Measurements from ENCODE around the gene UBFD1.
"Not testable (repeated sequence)": the region's sequence is repeated elsewhere in the genome, so short reads cannot be mapped to it uniquely, and the experiment has no call there.

Gene UBFD1

DNA sequence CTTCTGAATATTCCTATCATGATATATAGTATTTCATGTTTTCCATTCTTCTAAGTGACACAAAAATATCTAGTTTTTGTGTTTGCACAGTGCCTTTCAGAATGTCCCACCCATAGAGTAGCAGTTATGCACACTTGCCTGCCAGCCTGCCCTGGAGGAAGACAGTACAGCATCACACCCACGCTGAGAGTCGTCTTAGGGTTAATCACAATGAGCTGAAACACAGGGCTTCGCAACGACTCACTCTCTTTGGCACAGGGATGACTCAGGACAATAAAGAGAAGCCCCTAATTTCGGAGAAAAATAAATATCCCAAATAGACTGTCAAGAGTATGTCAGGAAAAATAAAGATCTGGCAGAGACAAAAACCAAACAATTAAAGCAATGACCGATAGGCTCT, 50.2 kb downstream of the UBFD1 start:
- H3K79me2 ChIP-seq (ENCODE audit: low read length): no peaks in the 10 kb centered on the region
- H3K27me3 ChIP-seq (ENCODE audit: low read depth, low read length): no peaks in the 10 kb centered on the region
- no peak overlapping the region for H3K9ac ChIP-seq (ENCODE audit: low read length)
- H3K4me3 ChIP-seq (ENCODE audit: low read length): no peak overlapping the region
- H3K4me1 ChIP-seq (ENCODE audit: low read length): no peaks in the 10 kb centered on the region
- peaks cover 13% of the 10 kb centered on the region for H3K36me3 ChIP-seq (replicated peaks; ENCODE audit: low read depth, low read length)
- no peaks in the 10 kb centered on the region for H4K20me1 ChIP-seq (ENCODE audit: insufficient read depth, low read length)
- H3K9me3 ChIP-seq (ENCODE audit: insufficient read depth, low read length): no peaks in the 10 kb centered on the region
- no peak overlapping the region for H3K4me2 ChIP-seq (ENCODE audit: low read length)
- H2AFZ ChIP-seq (ENCODE audit: low read depth, low read length): no peak overlapping the region
- TF ChIP-seq, protein P1, sequence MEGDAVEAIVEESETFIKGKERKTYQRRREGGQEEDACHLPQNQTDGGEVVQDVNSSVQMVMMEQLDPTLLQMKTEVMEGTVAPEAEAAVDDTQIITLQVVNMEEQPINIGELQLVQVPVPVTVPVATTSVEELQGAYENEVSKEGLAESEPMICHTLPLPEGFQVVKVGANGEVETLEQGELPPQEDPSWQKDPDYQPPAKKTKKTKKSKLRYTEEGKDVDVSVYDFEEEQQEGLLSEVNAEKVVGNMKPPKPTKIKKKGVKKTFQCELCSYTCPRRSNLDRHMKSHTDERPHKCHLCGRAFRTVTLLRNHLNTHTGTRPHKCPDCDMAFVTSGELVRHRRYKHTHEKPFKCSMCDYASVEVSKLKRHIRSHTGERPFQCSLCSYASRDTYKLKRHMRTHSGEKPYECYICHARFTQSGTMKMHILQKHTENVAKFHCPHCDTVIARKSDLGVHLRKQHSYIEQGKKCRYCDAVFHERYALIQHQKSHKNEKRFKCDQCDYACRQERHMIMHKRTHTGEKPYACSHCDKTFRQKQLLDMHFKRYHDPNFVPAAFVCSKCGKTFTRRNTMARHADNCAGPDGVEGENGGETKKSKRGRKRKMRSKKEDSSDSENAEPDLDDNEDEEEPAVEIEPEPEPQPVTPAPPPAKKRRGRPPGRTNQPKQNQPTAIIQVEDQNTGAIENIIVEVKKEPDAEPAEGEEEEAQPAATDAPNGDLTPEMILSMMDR (IDR thresholded peaks at IDR 0.05; ENCODE audit: low read depth, low read length): no peak
- TF ChIP-seq EZH2phosphoT487 (IDR thresholded peaks at IDR 0.05; ENCODE audit: low read depth): no peak
- H3K27ac ChIP-seq (ENCODE audit: low read length): no peak overlapping the region

DNA sequence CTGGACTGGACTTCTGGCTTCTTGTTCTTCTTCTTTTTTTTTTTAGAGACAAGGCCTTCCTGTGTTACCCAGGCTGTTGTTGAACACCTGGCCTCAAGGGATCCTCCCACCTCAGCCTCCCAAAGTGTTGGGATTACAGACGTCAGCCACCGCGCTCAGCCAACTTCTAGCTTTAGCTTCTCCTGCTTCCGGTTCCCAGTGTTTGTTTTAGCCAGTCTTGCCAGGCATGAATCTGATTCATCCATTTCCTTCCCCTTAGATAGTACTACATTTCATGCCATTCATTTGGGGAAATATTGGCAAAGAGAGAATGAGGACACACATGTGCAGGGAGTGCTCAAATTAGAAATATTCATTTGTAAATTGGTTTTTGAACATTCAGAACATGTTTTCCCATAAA, 50.7 kb downstream of the UBFD1 start:
- Histone ChIP-seq H3K79me2 (ENCODE audit: low read length) (no peaks in the 10 kb centered on the region), H3K27me3 (ENCODE audit: low read depth, low read length) (no peaks in the 10 kb centered on the region), H3K9me3 (ENCODE audit: insufficient read depth, low read length) (no peaks in the 10 kb centered on the region), H3K4me3 (ENCODE audit: low read length) (no peak overlapping the region), H3K36me3 (replicated peaks; ENCODE audit: low read depth, low read length) (peaks cover 10% of the 10 kb centered on the region), H3K4me1 (ENCODE audit: low read length) (no peaks in the 10 kb centered on the region), H3K27ac (ENCODE audit: low read length) (no peak overlapping the region), H3K9ac (ENCODE audit: low read length) (no peak overlapping the region), H2AFZ (ENCODE audit: low read depth, low read length) (no peak overlapping the region), H4K20me1 (ENCODE audit: insufficient read depth, low read length) (no peaks in the 10 kb centered on the region), H3K4me2 (ENCODE audit: low read length) (no peak overlapping the region)
- TF ChIP-seq, protein P1 (IDR thresholded peaks at IDR 0.05; ENCODE audit: low read depth, low read length): no peak
- no peak for TF ChIP-seq EZH2phosphoT487 (IDR thresholded peaks at IDR 0.05; ENCODE audit: low read depth)

DNA sequence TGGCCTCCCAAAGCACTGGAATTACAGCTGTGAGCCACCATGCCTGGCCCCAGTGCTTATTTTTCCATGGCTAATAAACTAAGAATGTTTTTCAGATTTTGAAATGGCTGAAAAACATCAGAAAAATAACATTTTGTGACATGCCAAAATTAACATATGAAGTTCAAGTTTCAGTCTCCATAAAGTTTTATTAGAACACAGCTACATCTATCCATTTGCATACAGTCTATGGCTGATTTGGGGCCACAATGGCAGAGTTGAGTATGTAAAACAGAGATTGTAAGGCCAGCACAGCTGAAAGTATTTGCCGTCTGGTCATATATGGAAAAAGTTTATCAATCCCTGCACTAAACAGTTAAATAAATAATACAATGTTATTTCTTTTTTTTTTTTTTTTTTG, 52.4 kb downstream of the UBFD1 start:
- Histone ChIP-seq H3K9me3 (ENCODE audit: insufficient read depth, low read length) (no peaks in the 10 kb centered on the region), H3K4me1 (ENCODE audit: low read length) (no peaks in the 10 kb centered on the region), H3K79me2 (ENCODE audit: low read length) (no peaks in the 10 kb centered on the region), H3K4me3 (ENCODE audit: low read length) (no peak overlapping the region), H2AFZ (ENCODE audit: low read depth, low read length) (no peak overlapping the region), H3K27me3 (ENCODE audit: low read depth, low read length) (no peaks in the 10 kb centered on the region), H4K20me1 (ENCODE audit: insufficient read depth, low read length) (no peaks in the 10 kb centered on the region), H3K4me2 (ENCODE audit: low read length) (no peak overlapping the region), H3K9ac (ENCODE audit: low read length) (no peak overlapping the region), H3K27ac (ENCODE audit: low read length) (no peak overlapping the region), H3K36me3 (replicated peaks; ENCODE audit: low read depth, low read length) (peaks cover 11% of the 10 kb centered on the region)
- TF ChIP-seq, protein P1 (IDR thresholded peaks at IDR 0.05; ENCODE audit: low read depth, low read length): no peak
- TF ChIP-seq EZH2phosphoT487 (IDR thresholded peaks at IDR 0.05; ENCODE audit: low read depth): no peak

DNA sequence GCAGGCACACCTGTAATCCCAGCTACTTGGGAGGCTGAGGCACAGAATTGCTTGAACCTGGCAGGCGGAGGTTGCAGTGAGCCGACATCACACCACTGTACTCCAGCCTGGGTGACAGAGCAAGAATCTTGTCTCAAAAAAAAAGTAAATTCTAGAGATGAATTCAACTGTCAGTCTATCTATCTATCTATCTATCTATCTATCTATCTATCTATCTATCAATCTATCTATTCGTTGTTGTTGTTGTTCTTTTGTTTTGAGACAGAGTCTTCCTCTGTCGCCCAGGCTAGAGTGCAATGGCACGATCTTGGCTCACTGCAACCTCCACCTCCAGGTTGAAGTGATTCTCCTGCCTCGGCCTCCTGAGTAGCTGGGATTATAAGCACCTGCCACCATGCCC, 53.4 kb downstream of the UBFD1 start:
- H3K79me2 ChIP-seq (ENCODE audit: low read length); H3K9ac ChIP-seq (ENCODE audit: low read length); H2AFZ ChIP-seq (ENCODE audit: low read depth, low read length); H3K27me3 ChIP-seq (ENCODE audit: low read depth, low read length); H3K27ac ChIP-seq (ENCODE audit: low read length); H4K20me1 ChIP-seq (ENCODE audit: insufficient read depth, low read length); H3K4me2 ChIP-seq (ENCODE audit: low read length); H3K4me3 ChIP-seq (ENCODE audit: low read length); H3K9me3 ChIP-seq (ENCODE audit: insufficient read depth, low read length); H3K4me1 ChIP-seq (ENCODE audit: low read length): not testable (repeated sequence)
- peaks cover 13% of the 10 kb centered on the region for H3K36me3 ChIP-seq (replicated peaks; ENCODE audit: low read depth, low read length)

DNA sequence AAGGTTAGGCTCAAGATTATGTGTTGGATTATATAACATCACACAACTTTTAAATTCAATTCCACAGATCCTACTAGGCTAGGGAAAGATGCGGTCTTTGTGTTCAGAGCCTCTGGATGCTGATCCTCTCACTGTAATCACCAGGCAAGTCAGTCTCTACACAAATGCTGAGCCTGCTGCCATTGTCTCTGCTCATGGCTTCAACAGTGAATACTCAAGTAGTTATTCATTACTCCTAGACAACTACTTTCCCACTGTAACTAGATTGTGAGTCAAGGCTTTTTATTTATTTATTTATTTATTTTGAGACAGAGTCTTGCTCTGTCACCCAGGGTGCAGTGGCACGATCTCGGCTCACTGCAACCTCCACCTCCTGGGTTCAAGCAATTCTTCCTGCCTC, 54.4 kb downstream of the UBFD1 start:
- no peaks in the 10 kb centered on the region for H3K9me3 ChIP-seq (ENCODE audit: insufficient read depth, low read length)
- H3K79me2 ChIP-seq (ENCODE audit: low read length): no peaks in the 10 kb centered on the region
- H4K20me1 ChIP-seq (ENCODE audit: insufficient read depth, low read length): no peaks in the 10 kb centered on the region
- H3K4me2 ChIP-seq (ENCODE audit: low read length): no peak overlapping the region
- peaks cover 20% of the 10 kb centered on the region for H3K36me3 ChIP-seq (replicated peaks; ENCODE audit: low read depth, low read length)
- TF ChIP-seq, protein P1 (IDR thresholded peaks at IDR 0.05; ENCODE audit: low read depth, low read length): no peak
- no peak for TF ChIP-seq EZH2phosphoT487 (IDR thresholded peaks at IDR 0.05; ENCODE audit: low read depth)
- no peak overlapping the region for H3K27ac ChIP-seq (ENCODE audit: low read length)
- H3K4me1 ChIP-seq (ENCODE audit: low read length): no peaks in the 10 kb centered on the region
- H3K4me3 ChIP-seq (ENCODE audit: low read length): no peak overlapping the region
- H2AFZ ChIP-seq (ENCODE audit: low read depth, low read length): no peak overlapping the region
- H3K27me3 ChIP-seq (ENCODE audit: low read depth, low read length): no peaks in the 10 kb centered on the region
- H3K9ac ChIP-seq (ENCODE audit: low read length): no peak overlapping the region

Data from OCI-LY3 (cell line).